NCI-H2227 (cell line): ENCODE measurements around the gene MCOLN1.
A peak's percentile ranks its signal among the peaks of the same experiment; 100 is the strongest.

Experiments
- DNase-seq: peaks from one replicate; lab custom pipeline; 2025; ENCODE audit not compliant: unreplicated experiment; lab: John Stamatoyannopoulos, UW

Gene MCOLN1

GRCh38 chr19:7541828-7542443, 19.5 kb downstream of the MCOLN1 start:
- no peak for DNase-seq

GRCh38 chr19:7542556-7543348, 20.3 kb downstream of the MCOLN1 start:
- DNase-seq = no peak

- DNase-seq = no peak
Observed at GRCh38 chr19:7544626-7545025, 22.2 kb downstream of the MCOLN1 start.

- no peak for DNase-seq
Observed at GRCh38 chr19:7545300-7545699, 22.9 kb downstream of the MCOLN1 start.

GRCh38 chr19:7545904-7546303, 23.5 kb downstream of the MCOLN1 start:
- DNase-seq = no peak

GRCh38 chr19:7547159-7547558, 24.7 kb downstream of the MCOLN1 start:
- DNase-seq = no peak

GRCh38 chr19:7549429-7550148, 27.2 kb downstream of the MCOLN1 start:
- DNase-seq = no peak

GRCh38 chr19:7550169-7550770, 27.8 kb downstream of the MCOLN1 start:
- DNase-seq = no peak

- peak; percentile 36 for DNase-seq
Observed at GRCh38 chr19:7550987-7551761, 28.8 kb downstream of the MCOLN1 start.

- no peak for DNase-seq
Observed at GRCh38 chr19:7552781-7553180, 30.4 kb downstream of the MCOLN1 start.

- no peak for DNase-seq
Observed at GRCh38 chr19:7554565-7554964, 32.1 kb downstream of the MCOLN1 start.

- DNase-seq = no peak
Observed at GRCh38 chr19:7554990-7555864, 32.8 kb downstream of the MCOLN1 start.

GRCh38 chr19:7556696-7557315, 34.4 kb downstream of the MCOLN1 start:
- DNase-seq = no peak

- no peak for DNase-seq
Observed at GRCh38 chr19:7558667-7559066, 36.2 kb downstream of the MCOLN1 start.

- DNase-seq = no peak
Observed at GRCh38 chr19:7559102-7559501, 36.7 kb downstream of the MCOLN1 start.

- DNase-seq = no peak
Observed at GRCh38 chr19:7560255-7560654, 37.8 kb downstream of the MCOLN1 start.

GRCh38 chr19:7561325-7561724, 38.9 kb downstream of the MCOLN1 start:
- no peak for DNase-seq

- no peak for DNase-seq
Observed at GRCh38 chr19:7562646-7563393, 40.4 kb downstream of the MCOLN1 start.

- DNase-seq = no peak
Observed at GRCh38 chr19:7564866-7565265, 42.4 kb downstream of the MCOLN1 start.
